ENCODE data around the gene DBNDD2.

DBNDD2 gene

GRCh38 chr20:45407783-45408645, at the start of gene DBNDD2:
DBNDD2 (plus strand) TSS chr20:45408289; CDS start chr20:45408468, 179 bp downstream.
- no peak for DNase-seq
- in situ Hi-C loops (cut with HindIII; ENCODE audit: low pct_ligation_motif_present, low pct_unique_long_range_greater_than_20kb, low sequenced_read_pairs): no loop called here

DNA sequence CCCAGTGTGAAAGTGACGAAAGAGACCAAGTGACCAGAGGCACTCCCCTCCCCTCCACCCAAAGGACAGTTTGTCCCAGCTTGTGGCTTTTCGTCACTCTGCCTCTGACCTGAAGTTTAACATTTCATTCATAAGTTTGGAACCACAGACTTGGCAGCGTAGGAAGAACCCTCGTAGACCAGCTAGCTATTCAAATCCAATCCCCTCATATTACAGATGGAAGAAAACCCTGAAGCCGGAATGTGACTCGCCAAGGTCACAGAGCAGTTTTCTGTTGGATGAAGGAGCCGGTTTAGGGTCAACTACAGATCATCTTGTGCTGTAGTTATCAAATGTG, 49.1 kb upstream of the DBNDD2 start:
- in situ Hi-C loops (cut with HindIII; ENCODE audit: low pct_ligation_motif_present, low pct_unique_long_range_greater_than_20kb, low sequenced_read_pairs): no loop called here
- no peak for DNase-seq

GRCh38 chr20:45359406-45360148, 48.5 kb upstream of the DBNDD2 start:
- in situ Hi-C loops (cut with HindIII; ENCODE audit: low pct_ligation_motif_present, low pct_unique_long_range_greater_than_20kb, low sequenced_read_pairs): no loop called here

DNA sequence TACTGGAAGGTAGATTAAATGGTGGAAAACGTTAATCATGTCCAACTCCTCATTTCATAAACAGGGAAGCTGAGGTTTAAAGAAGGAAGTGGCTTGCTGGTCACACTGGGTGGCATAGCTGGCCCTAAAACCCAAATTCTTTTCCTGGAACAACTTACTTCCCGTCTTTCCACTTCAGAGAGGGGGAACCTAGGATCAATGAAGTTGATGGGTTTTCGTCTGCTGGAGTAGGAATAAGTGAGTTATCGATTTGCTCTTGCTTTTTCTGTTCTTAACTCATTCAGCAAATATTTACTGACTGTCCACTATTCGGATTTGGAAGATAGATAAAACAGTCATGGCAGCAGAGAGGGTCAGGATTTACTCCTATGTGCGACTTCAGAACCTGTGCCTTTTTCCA, 46.3 kb upstream of the DBNDD2 start:
- in situ Hi-C loops (cut with HindIII; ENCODE audit: low pct_ligation_motif_present, low pct_unique_long_range_greater_than_20kb, low sequenced_read_pairs): no loop called here
- DNase-seq: no peak

More at GRCh38 chr20:45359406-45360148, 48.5 kb upstream of the DBNDD2 start:
- no peak for DNase-seq

- in situ Hi-C loops (cut with HindIII; ENCODE audit: low pct_ligation_motif_present, low pct_unique_long_range_greater_than_20kb, low sequenced_read_pairs): no loop called here
- peak; percentile 96 for DNase-seq
These were observed 45.1 kb upstream of the DBNDD2 start, which contains the start of gene SYS1 for GRCh38 chr20:45362804-45363610. SYS1 (plus strand) TSS chr20:45363156; CDS start chr20:45363532, 376 bp downstream.

- in situ Hi-C loops (cut with HindIII; ENCODE audit: low pct_ligation_motif_present, low pct_unique_long_range_greater_than_20kb, low sequenced_read_pairs): no loop called here
- DNase-seq: no peak
These were observed 44.2 kb upstream of the DBNDD2 start for GRCh38 chr20:45363611-45364492.

GRCh38 chr20:45365444-45365970, 42.6 kb upstream of the DBNDD2 start:
- in situ Hi-C loops (cut with HindIII; ENCODE audit: low pct_ligation_motif_present, low pct_unique_long_range_greater_than_20kb, low sequenced_read_pairs): no loop called here
- no peak for DNase-seq

DNA sequence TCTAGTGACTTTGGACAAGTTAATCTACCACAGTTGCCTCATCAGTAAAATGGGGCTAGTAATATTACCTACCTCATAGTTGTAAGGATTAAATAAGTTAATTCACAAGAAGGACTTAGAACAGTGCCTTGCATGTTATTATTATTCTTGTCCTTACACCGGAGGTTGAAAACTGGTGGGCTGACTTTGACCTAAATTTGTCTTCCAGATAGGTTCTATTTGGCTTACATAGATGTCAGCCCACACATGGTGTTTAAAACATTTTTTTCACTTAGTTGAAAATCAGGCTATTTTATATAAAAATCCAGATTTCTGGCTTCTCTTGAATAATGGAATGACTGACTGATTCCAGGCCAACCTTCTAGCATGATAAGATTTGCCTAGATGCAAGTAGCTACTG, 41.9 kb upstream of the DBNDD2 start:
- no peak for DNase-seq
- in situ Hi-C loops (cut with HindIII; ENCODE audit: low pct_ligation_motif_present, low pct_unique_long_range_greater_than_20kb, low sequenced_read_pairs): no loop called here

DNA sequence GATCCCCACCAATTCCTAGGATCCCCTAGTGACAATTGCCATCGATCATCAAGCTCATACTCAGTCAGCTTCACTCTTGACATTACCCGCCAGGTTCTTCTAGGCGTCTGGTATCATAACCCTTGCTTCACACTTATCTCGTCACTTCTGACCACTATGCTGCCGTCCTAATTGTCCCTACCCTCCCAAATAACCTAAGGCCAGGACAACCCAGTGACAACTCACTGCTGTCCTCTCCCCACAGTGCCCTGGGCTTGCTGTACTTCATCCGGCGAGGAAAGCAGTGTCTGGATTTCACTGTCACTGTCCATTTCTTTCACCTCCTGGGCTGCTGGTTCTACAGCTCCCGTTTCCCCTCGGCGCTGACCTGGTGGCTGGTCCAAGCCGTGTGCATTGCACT, 41.5 kb upstream of the DBNDD2 start:
- in situ Hi-C loops (cut with HindIII; ENCODE audit: low pct_ligation_motif_present, low pct_unique_long_range_greater_than_20kb, low sequenced_read_pairs): no loop called here
- DNase-seq: no peak

- in situ Hi-C loops (cut with HindIII; ENCODE audit: low pct_ligation_motif_present, low pct_unique_long_range_greater_than_20kb, low sequenced_read_pairs): no loop called here
- DNase-seq: no peak
These were observed 41.0 kb upstream of the DBNDD2 start for GRCh38 chr20:45367126-45367525.

GRCh38 chr20:45368221-45368980, 39.7 kb upstream of the DBNDD2 start:
- in situ Hi-C loops (cut with HindIII; ENCODE audit: low pct_ligation_motif_present, low pct_unique_long_range_greater_than_20kb, low sequenced_read_pairs): no loop called here

GRCh38 chr20:45370571-45371160, 37.4 kb upstream of the DBNDD2 start:
- in situ Hi-C loops (cut with HindIII; ENCODE audit: low pct_ligation_motif_present, low pct_unique_long_range_greater_than_20kb, low sequenced_read_pairs): no loop called here
- DNase-seq: no peak

More at GRCh38 chr20:45368221-45368980, 39.7 kb upstream of the DBNDD2 start:
- no peak for DNase-seq

- DNase-seq: no peak
- in situ Hi-C loops (cut with HindIII; ENCODE audit: low pct_ligation_motif_present, low pct_unique_long_range_greater_than_20kb, low sequenced_read_pairs): no loop called here
These were observed 35.8 kb upstream of the DBNDD2 start for GRCh38 chr20:45372241-45372640.

DNA sequence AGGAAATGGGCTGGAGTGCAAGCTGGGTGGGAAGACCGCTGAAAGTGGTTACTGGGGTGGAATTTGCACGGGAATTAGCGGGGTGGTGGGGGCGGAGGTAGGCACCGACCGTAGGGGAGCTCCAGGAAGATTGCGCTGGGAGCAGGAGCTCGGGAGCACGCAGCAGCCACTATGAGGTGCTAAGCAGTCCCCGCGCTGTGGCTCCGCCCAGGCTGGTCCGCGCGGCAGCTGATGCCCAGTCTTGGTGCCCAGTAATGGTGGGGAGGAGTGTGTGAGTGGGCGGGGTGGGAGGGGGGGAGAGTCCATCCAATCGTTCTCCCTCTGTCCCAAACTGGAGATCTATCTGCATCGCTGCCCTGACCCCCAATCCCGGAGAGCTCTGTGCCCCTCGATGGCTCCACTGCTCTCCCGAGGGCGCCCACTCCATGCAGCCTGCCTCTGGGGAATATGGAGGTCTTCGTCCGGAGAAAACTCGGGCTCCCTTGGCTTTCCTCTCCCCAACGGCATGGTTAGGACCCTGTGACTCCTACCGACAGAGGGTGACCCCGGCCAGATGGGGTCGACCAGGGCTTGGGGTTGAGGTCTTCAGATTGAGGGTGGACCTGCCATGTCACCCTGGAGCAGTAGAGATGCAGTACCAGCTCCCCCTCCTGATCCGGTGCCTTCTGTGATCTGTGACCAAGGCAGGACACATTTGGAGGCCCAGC, 35.3 kb upstream of the DBNDD2 start:
- in situ Hi-C loops (cut with HindIII; ENCODE audit: low pct_ligation_motif_present, low pct_unique_long_range_greater_than_20kb, low sequenced_read_pairs): no loop called here
- DNase-seq: peak; percentile 75

DNA sequence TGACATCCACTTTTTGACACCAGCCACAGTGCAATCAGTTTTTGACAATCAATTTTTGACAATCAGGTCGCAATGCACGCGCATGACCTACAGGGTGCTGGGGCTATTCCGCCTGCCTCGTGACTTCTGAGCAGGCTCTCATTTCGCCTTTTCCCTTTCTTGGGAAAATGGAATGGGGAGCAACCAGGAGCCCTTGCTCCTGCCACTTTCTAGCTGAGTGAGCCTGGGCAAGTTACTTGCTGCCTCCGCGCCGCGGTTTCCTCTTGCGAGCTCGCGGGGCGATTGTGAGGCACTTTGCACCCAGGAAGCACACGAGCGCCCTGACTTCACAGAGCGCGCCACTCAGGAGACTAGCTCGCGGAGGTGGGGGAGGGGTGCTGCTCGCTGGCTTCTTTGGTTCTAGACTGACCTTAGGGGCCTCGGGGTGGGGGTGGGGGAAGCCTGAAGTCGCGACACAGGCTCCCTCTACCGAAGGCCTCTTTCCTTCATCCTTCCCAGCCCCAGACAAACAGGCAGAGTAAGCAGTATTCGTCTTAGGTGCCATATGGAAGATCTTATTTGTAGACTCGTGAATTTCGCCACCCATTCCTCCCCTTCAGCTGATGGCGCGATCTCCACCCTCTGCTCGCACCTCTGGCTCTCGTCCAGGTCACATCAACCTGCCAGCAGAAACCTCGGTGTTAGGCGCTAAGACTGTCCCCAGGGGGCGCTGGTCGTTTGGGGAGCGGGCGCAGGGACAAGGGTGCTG, 34.6 kb upstream of the DBNDD2 start:
- in situ Hi-C loops (cut with HindIII; ENCODE audit: low pct_ligation_motif_present, low pct_unique_long_range_greater_than_20kb, low sequenced_read_pairs): no loop called here
- DNase-seq: peak; percentile 88

GRCh38 chr20:45374101-45374467, 34.0 kb upstream of the DBNDD2 start:
- DNase-seq: no peak
- in situ Hi-C loops (cut with HindIII; ENCODE audit: low pct_ligation_motif_present, low pct_unique_long_range_greater_than_20kb, low sequenced_read_pairs): no loop called here

Data from ACHN (cell line).